Measurements from ENCODE around the gene ALK.

ALK gene

GRCh38 chr2:29729932-29730331, 191.5 kb downstream of the ALK start:
- Histone ChIP-seq H3K27me3 (ENCODE audit: control insufficient read depth, insufficient read depth, low read length, poor library complexity, severe bottlenecking) (no peaks in the 10 kb centered on the region), H3K9me3 (ENCODE audit: control insufficient read depth, low read length) (no peaks in the 10 kb centered on the region), H3K27ac (ENCODE audit: insufficient read depth, low read depth, low read length, poor library complexity, severe bottlenecking) (no peak overlapping the region), H3K4me1 (ENCODE audit: control insufficient read depth, insufficient read depth, low read length) (no peaks in the 10 kb centered on the region), H3K36me3 (ENCODE audit: control insufficient read depth, insufficient read depth, low read length) (no peaks in the 10 kb centered on the region), H3K4me3 (ENCODE audit: insufficient read depth, low read depth, low read length) (no peak overlapping the region)
- WGBS, 2 experiments, result 93 to 95% methylated on average over 7 of the region's 7 CpGs

- H3K4me1 ChIP-seq (ENCODE audit: control insufficient read depth, insufficient read depth, low read length), result no peaks in the 10 kb centered on the region
- no peak overlapping the region for H3K27ac ChIP-seq (ENCODE audit: insufficient read depth, low read depth, low read length, poor library complexity, severe bottlenecking)
- H3K27me3 ChIP-seq (ENCODE audit: control insufficient read depth, insufficient read depth, low read length, poor library complexity, severe bottlenecking), result no peaks in the 10 kb centered on the region
- no peaks in the 10 kb centered on the region for H3K9me3 ChIP-seq (ENCODE audit: control insufficient read depth, low read length)
- no peaks in the 10 kb centered on the region for H3K36me3 ChIP-seq (ENCODE audit: control insufficient read depth, insufficient read depth, low read length)
- H3K4me3 ChIP-seq (ENCODE audit: insufficient read depth, low read depth, low read length), result no peak overlapping the region
- WGBS, 2 experiments, result 84 to 85% methylated on average over 5 to 7 of the region's 7 CpGs
Measured at GRCh38 chr2:29729401-29729800, 192.0 kb downstream of the ALK start.

- Histone ChIP-seq H3K9me3 (ENCODE audit: control insufficient read depth, low read length) (no peaks in the 10 kb centered on the region), H3K4me1 (ENCODE audit: control insufficient read depth, insufficient read depth, low read length) (no peaks in the 10 kb centered on the region), H3K4me3 (ENCODE audit: insufficient read depth, low read depth, low read length) (no peak overlapping the region), H3K36me3 (ENCODE audit: control insufficient read depth, insufficient read depth, low read length) (no peaks in the 10 kb centered on the region), H3K27ac (ENCODE audit: insufficient read depth, low read depth, low read length, poor library complexity, severe bottlenecking) (no peak overlapping the region), H3K27me3 (ENCODE audit: control insufficient read depth, insufficient read depth, low read length, poor library complexity, severe bottlenecking) (no peaks in the 10 kb centered on the region)
- WGBS, 2 experiments, result 59 to 82% methylated on average over 2 of the region's 2 CpGs
Measured at GRCh38 chr2:29726976-29727375, 194.4 kb downstream of the ALK start.

- Histone ChIP-seq H3K27ac (ENCODE audit: insufficient read depth, low read depth, low read length, poor library complexity, severe bottlenecking) (no peak overlapping the region), H3K4me1 (ENCODE audit: control insufficient read depth, insufficient read depth, low read length) (no peaks in the 10 kb centered on the region), H3K9me3 (ENCODE audit: control insufficient read depth, low read length) (no peaks in the 10 kb centered on the region), H3K36me3 (ENCODE audit: control insufficient read depth, insufficient read depth, low read length) (no peaks in the 10 kb centered on the region), H3K27me3 (ENCODE audit: control insufficient read depth, insufficient read depth, low read length, poor library complexity, severe bottlenecking) (peaks cover 3% of the 10 kb centered on the region), H3K4me3 (ENCODE audit: insufficient read depth, low read depth, low read length) (no peak overlapping the region)
- 48 to 50% methylated on average over 2 of the region's 2 CpGs for WGBS, 2 experiments
Measured at GRCh38 chr2:29725610-29726009, 195.8 kb downstream of the ALK start.

- Histone ChIP-seq H3K4me1 (ENCODE audit: control insufficient read depth, insufficient read depth, low read length) (peaks cover 7% of the 10 kb centered on the region), H3K4me3 (ENCODE audit: insufficient read depth, low read depth, low read length) (no peak overlapping the region)
- WGBS, 2 experiments, result 90 to 93% methylated on average over 3 of the region's 3 CpGs
Measured at GRCh38 chr2:29724282-29724681, 197.1 kb downstream of the ALK start.

GRCh38 chr2:29723255-29724001, 198.0 kb downstream of the ALK start:
- Histone ChIP-seq H3K27ac (ENCODE audit: insufficient read depth, low read depth, low read length, poor library complexity, severe bottlenecking) (no peak overlapping the region), H3K36me3 (ENCODE audit: control insufficient read depth, insufficient read depth, low read length) (no peaks in the 10 kb centered on the region), H3K9me3 (ENCODE audit: control insufficient read depth, low read length) (no peaks in the 10 kb centered on the region), H3K27me3 (ENCODE audit: control insufficient read depth, insufficient read depth, low read length, poor library complexity, severe bottlenecking) (peaks cover 3% of the 10 kb centered on the region), H3K4me3 (ENCODE audit: insufficient read depth, low read depth, low read length) (no peak overlapping the region), H3K4me1 (ENCODE audit: control insufficient read depth, insufficient read depth, low read length) (peaks cover 16% of the 10 kb centered on the region)
- 81 to 97% methylated on average over 5 to 7 of the region's 7 CpGs for WGBS, 2 experiments

More at GRCh38 chr2:29724282-29724681, 197.1 kb downstream of the ALK start:
- peaks cover 3% of the 10 kb centered on the region for H3K27me3 ChIP-seq (ENCODE audit: control insufficient read depth, insufficient read depth, low read length, poor library complexity, severe bottlenecking)
- no peaks in the 10 kb centered on the region for H3K36me3 ChIP-seq (ENCODE audit: control insufficient read depth, insufficient read depth, low read length)
- H3K27ac ChIP-seq (ENCODE audit: insufficient read depth, low read depth, low read length, poor library complexity, severe bottlenecking), result no peak overlapping the region
- no peaks in the 10 kb centered on the region for H3K9me3 ChIP-seq (ENCODE audit: control insufficient read depth, low read length)

GRCh38 chr2:29719639-29720038, 201.7 kb downstream of the ALK start:
- peaks cover 3% of the 10 kb centered on the region for H3K27me3 ChIP-seq (ENCODE audit: control insufficient read depth, insufficient read depth, low read length, poor library complexity, severe bottlenecking)
- H3K9me3 ChIP-seq (ENCODE audit: control insufficient read depth, low read length), result no peaks in the 10 kb centered on the region
- no peak overlapping the region for H3K4me3 ChIP-seq (ENCODE audit: insufficient read depth, low read depth, low read length)
- no peak overlapping the region for H3K27ac ChIP-seq (ENCODE audit: insufficient read depth, low read depth, low read length, poor library complexity, severe bottlenecking)
- H3K36me3 ChIP-seq (ENCODE audit: control insufficient read depth, insufficient read depth, low read length), result no peaks in the 10 kb centered on the region
- 38 to 61% methylated on average over 3 of the region's 3 CpGs for WGBS, 2 experiments
- H3K4me1 ChIP-seq (ENCODE audit: control insufficient read depth, insufficient read depth, low read length), result peaks cover 18% of the 10 kb centered on the region

- Histone ChIP-seq H3K4me1 (ENCODE audit: control insufficient read depth, insufficient read depth, low read length) (peaks cover 18% of the 10 kb centered on the region), H3K27ac (ENCODE audit: insufficient read depth, low read depth, low read length, poor library complexity, severe bottlenecking) (no peak overlapping the region), H3K4me3 (ENCODE audit: insufficient read depth, low read depth, low read length) (no peak overlapping the region), H3K9me3 (ENCODE audit: control insufficient read depth, low read length) (no peaks in the 10 kb centered on the region), H3K36me3 (ENCODE audit: control insufficient read depth, insufficient read depth, low read length) (no peaks in the 10 kb centered on the region), H3K27me3 (ENCODE audit: control insufficient read depth, insufficient read depth, low read length, poor library complexity, severe bottlenecking) (peaks cover 3% of the 10 kb centered on the region)
- WGBS, 2 experiments, result 56 to 61% methylated on average over 5 of the region's 5 CpGs
Measured at GRCh38 chr2:29718076-29718686, 203.2 kb downstream of the ALK start.

GRCh38 chr2:29715655-29716054, 205.7 kb downstream of the ALK start:
- 90 to 93% methylated on average over 3 of the region's 3 CpGs for WGBS, 2 experiments
- Histone ChIP-seq H3K27me3 (ENCODE audit: control insufficient read depth, insufficient read depth, low read length, poor library complexity, severe bottlenecking) (no peaks in the 10 kb centered on the region), H3K4me3 (ENCODE audit: insufficient read depth, low read depth, low read length) (no peak overlapping the region), H3K4me1 (ENCODE audit: control insufficient read depth, insufficient read depth, low read length) (peaks cover 18% of the 10 kb centered on the region), H3K36me3 (ENCODE audit: control insufficient read depth, insufficient read depth, low read length) (no peaks in the 10 kb centered on the region), H3K27ac (ENCODE audit: insufficient read depth, low read depth, low read length, poor library complexity, severe bottlenecking) (no peak overlapping the region), H3K9me3 (ENCODE audit: control insufficient read depth, low read length) (no peaks in the 10 kb centered on the region)

GRCh38 chr2:29714333-29714732, 207.1 kb downstream of the ALK start:
- H3K27me3 ChIP-seq (ENCODE audit: control insufficient read depth, insufficient read depth, low read length, poor library complexity, severe bottlenecking), result no peaks in the 10 kb centered on the region
- peaks cover 11% of the 10 kb centered on the region for H3K4me1 ChIP-seq (ENCODE audit: control insufficient read depth, insufficient read depth, low read length)
- H3K27ac ChIP-seq (ENCODE audit: insufficient read depth, low read depth, low read length, poor library complexity, severe bottlenecking), result no peak overlapping the region
- no peaks in the 10 kb centered on the region for H3K9me3 ChIP-seq (ENCODE audit: control insufficient read depth, low read length)
- no peaks in the 10 kb centered on the region for H3K36me3 ChIP-seq (ENCODE audit: control insufficient read depth, insufficient read depth, low read length)
- 92 to 93% methylated on average over 4 of the region's 4 CpGs for WGBS, 2 experiments
- H3K4me3 ChIP-seq (ENCODE audit: insufficient read depth, low read depth, low read length), result no peak overlapping the region

Data from ectodermal cell (in vitro differentiated cells).